HepG2 (cell line): ENCODE measurements around the gene TCF25. TPM values are rescaled to one million over a fixed set of nuclear protein-coding genes. Genes with fewer than 3 reads are reported as not detected.

Source experiments
- ATAC-seq: fragments of 200-7000 bp; cut with Tn5 transposase; 3 replicates; pipeline ENCODE4 v1.9.1; 2020; ENCODE audit warnings: mild to moderate bottlenecking, moderate library complexity
- BruUV-seq: library from RNA; stranded (reverse); fragments of 400-500 nt; replicated peaks from 2 replicates; lab custom pipeline; 2021; lab: Mats Ljungman, UMichigan
- CTCF ChIA-PET: fragments of 300-600 bp; formaldehyde crosslinking; extraction: SDS; loops from one replicate; lab custom pipeline; 2021; ENCODE audit warnings: low total read pairs, inconsistent platforms, low intra/inter-chr PET ratio; lab: Yijun Ruan, JAX
- POLR2A ChIA-PET: fragments of 350-600 bp; sonication (Branson Sonifier 250); formaldehyde crosslinking; loops from one replicate; lab custom pipeline; 2020; ENCODE audit warnings: antibody characterized with exemption, inconsistent platforms; lab: Yijun Ruan, JAX
- DNase-seq: peaks from one replicate; pipeline ENCODE4 v3.0.0-alpha.2; 2015; ENCODE audit warnings: low spot score
- FAIRE-seq: peaks from 3 replicates; lab custom pipeline; 2011; peaks lifted over from hg19 to GRCh38; lab: Jason Lieb, UNC
- H2AFZ ChIP-seq: one replicate; pipeline ENCODE4 v1.6.1; 2011; ENCODE audit warnings: low read length, inconsistent platforms
- H3K27ac ChIP-seq: fragments of 300-600 bp; 3 replicates; pipeline ENCODE4 v1.8.0; 2011; ENCODE audit warnings: mixed run types, mild to moderate bottlenecking, mixed read lengths, low read length, inconsistent platforms; ENCODE audit not compliant: insufficient read depth; ENCODE audit errors: extremely low read length
- H3K27me3 ChIP-seq, 2 experiments: fragments of 200-600 bp in 1 of 2; 2 replicates in 1 of 2; 3 replicates in 1 of 2; pipeline versions ENCODE4 v1.6.0 to v1.8.0; 2011; ENCODE audit warnings: low read length in 2 of 2, mild to moderate bottlenecking in 2 of 2, moderate library complexity in 2 of 2, inconsistent platforms in 1 of 2; ENCODE audit not compliant: insufficient read depth in 2 of 2, control insufficient read depth in 1 of 2
- H3K36me3 ChIP-seq, 2 experiments: fragments of 200-600 bp in 1 of 2; replicated peaks in 1 of 2; 2 replicates in 1 of 2; 3 replicates in 1 of 2; pipeline versions ENCODE4 v1.5.1 to v1.8.0; 2011; ENCODE audit warnings: low read length in 2 of 2, inconsistent platforms in 1 of 2; ENCODE audit not compliant: insufficient read depth in 2 of 2, control insufficient read depth in 1 of 2
- H3K4me1 ChIP-seq: 2 replicates; pipeline ENCODE4 v1.5.1; 2012; ENCODE audit warnings: low read length, inconsistent platforms; ENCODE audit not compliant: insufficient read depth
- H3K4me2 ChIP-seq: 2 replicates; pipeline ENCODE4 v1.6.0; 2011; ENCODE audit warnings: low read depth, low read length, inconsistent platforms
- H3K4me3 ChIP-seq, 3 experiments: fragments of 200-600 bp in 1 of 3; sonication (generic), shearing (Covaris generic) in 1 of 3; replicated peaks in 1 of 3; 2 replicates each; pipeline ENCODE4 v1.5.1; 2011 to 2016; ENCODE audit warnings: low read length in 3 of 3, inconsistent platforms in 2 of 3, low read depth in 2 of 3, mild to moderate bottlenecking in 2 of 3, control low read depth in 1 of 3, mixed read lengths in 1 of 3; ENCODE audit not compliant: insufficient read depth in 1 of 3
- H3K79me2 ChIP-seq: one replicate; pipeline ENCODE4 v1.6.1; 2011; ENCODE audit warnings: low read length, inconsistent platforms; ENCODE audit not compliant: insufficient read depth
- H3K9ac ChIP-seq: 2 replicates; pipeline ENCODE4 v1.6.0; 2011; ENCODE audit warnings: mild to moderate bottlenecking, low read depth, low read length, inconsistent platforms; ENCODE audit not compliant: insufficient read depth
- H3K9me3 ChIP-seq: 2 replicates; pipeline ENCODE4 v1.5.1; 2012; ENCODE audit warnings: mild to moderate bottlenecking, low read length
- H4K20me1 ChIP-seq: 2 replicates; pipeline ENCODE4 v1.6.0; 2011; ENCODE audit warnings: inconsistent platforms, mild to moderate bottlenecking, low read length, moderate library complexity; ENCODE audit not compliant: insufficient read depth
- AGO2 ChIP-seq: fragments of 200-400 bp; formaldehyde crosslinking; optimal IDR thresholded peaks from 2 replicates; pipeline ENCODE3; 2017; ENCODE audit warnings: mild to moderate bottlenecking, low read depth, low read length, moderate library complexity
- ETV6 ChIP-seq: sonication (generic); formaldehyde crosslinking; conservative IDR thresholded peaks from 2 replicates; pipeline ENCODE4 v1.4.0; 2020; ENCODE audit warnings: missing genetic modification reagents
- KMT2A ChIP-seq: sonication (generic); formaldehyde crosslinking; IDR thresholded peaks from 2 replicates; pipeline ENCODE4 v1.4.0; 2020; ENCODE audit warnings: missing genetic modification reagents
- STAT5B ChIP-seq: sonication (generic); formaldehyde crosslinking; IDR thresholded peaks from 2 replicates; pipeline ENCODE4 v1.4.0; 2020; ENCODE audit warnings: missing genetic modification reagents
- ZIK1 ChIP-seq: sonication (generic); formaldehyde crosslinking; IDR thresholded peaks from 2 replicates; pipeline ENCODE4 v1.5.0; 2020; ENCODE audit warnings: mild to moderate bottlenecking, low read depth, missing genetic modification reagents, borderline replicate concordance
- ZNF17 ChIP-seq: sonication (generic); formaldehyde crosslinking; IDR thresholded peaks from 2 replicates; pipeline ENCODE4 v1.5.0; 2020; ENCODE audit warnings: mild to moderate bottlenecking, missing genetic modification reagents
- ZNF687 ChIP-seq: sonication (generic); formaldehyde crosslinking; IDR thresholded peaks from 2 replicates; pipeline ENCODE4 v1.5.1; 2020; ENCODE audit warnings: mild to moderate bottlenecking, missing genetic modification reagents, moderate library complexity
- ZNF709 ChIP-seq: sonication (generic); formaldehyde crosslinking; IDR thresholded peaks from 2 replicates; pipeline ENCODE4 v1.5.0; 2020; ENCODE audit warnings: mild to moderate bottlenecking, missing genetic modification reagents
- ZNF768 ChIP-seq: sonication (generic); formaldehyde crosslinking; IDR thresholded peaks from 2 replicates; pipeline ENCODE4 v1.4.0; 2020; ENCODE audit warnings: missing genetic modification reagents
- ZNF790 ChIP-seq: sonication (generic); formaldehyde crosslinking; IDR thresholded peaks from 2 replicates; pipeline ENCODE4 v1.8.0; 2022; ENCODE audit warnings: missing genetic modification reagents, mild to moderate bottlenecking, borderline replicate concordance
- WGBS: methylation state at CpG from one replicate; pipeline ENCODE4 v1.1.6; 2017; ENCODE audit warnings: low lambda C conversion rate; 5-methylcytosine and 5-hydroxymethylcytosine counted together
- in situ Hi-C: cut with HindIII; loops from 2 replicates; pipeline ENCODE4 v1.10.0; 2017; ENCODE audit warnings: low pct_unique_long_range_greater_than_20kb; ENCODE audit not compliant: extremely low pct_ligation_motif_present
- intact Hi-C: fragments of 100-400 bp; cut with micrococcal nuclease; formaldehyde crosslinking; loops from one replicate; pipeline ENCODE4 v1.10.0; 2022; ENCODE audit not compliant: unreplicated experiment
- polyA plus RNA-seq, 8 experiments: library from polyadenylated mRNA; depleted of rRNA in 3 of 8; stranded (reverse) in 7 of 8; unstranded in 1 of 8; fragments of >200 nt; fragmentation: Illumina TruSeq in 4 of 8; extraction: Trizol in 4 of 8; gene quantifications; 2 replicates each; pipeline versions ENCODE4 v1.2.1 to v1.2.3, GENCODE V29; 2011 to 2016; ENCODE audit warnings: low read depth in 4 of 8, missing spikeins in 1 of 8, mixed read lengths in 1 of 8; ENCODE audit not compliant: insufficient read depth in 1 of 8
- total RNA-seq, 5 experiments: library from RNA; depleted of rRNA; stranded (reverse); fragments of >200 nt; fragmentation: Illumina TruSeq; extraction: Trizol; gene quantifications; 2 replicates each; pipeline ENCODE4 v1.2.3, GENCODE V29; 2016; ENCODE audit warnings: low read depth in 1 of 5
- TF ChIP-seq, protein P1 (sequence below): sonication (generic); formaldehyde crosslinking; IDR thresholded peaks from 2 replicates; pipeline ENCODE4 v1.9.0; 2022; ENCODE audit warnings: missing genetic modification reagents, mild to moderate bottlenecking, borderline replicate concordance
- TF ChIP-seq, protein P2 (sequence below): sonication (generic); formaldehyde crosslinking; IDR thresholded peaks from 2 replicates; pipeline ENCODE4 v1.4.0; 2020; ENCODE audit warnings: mild to moderate bottlenecking, missing genetic modification reagents

Gene TCF25
- total and polyA plus RNA-seq, 2 of the 13 experiments (the other 11 are each of a cell fraction or from before 2014, with no cell fraction given), result 138 to 206 TPM

GRCh38 chr16:89925596-89926079 lies 52.2 kb downstream of the TCF25 start:
- TF ChIP-seq ZNF790 (CRISPR knock-in tag), result peak; percentile 73; the same call in 1 of the 2 replicates
- TF ChIP-seq, protein P1, sequence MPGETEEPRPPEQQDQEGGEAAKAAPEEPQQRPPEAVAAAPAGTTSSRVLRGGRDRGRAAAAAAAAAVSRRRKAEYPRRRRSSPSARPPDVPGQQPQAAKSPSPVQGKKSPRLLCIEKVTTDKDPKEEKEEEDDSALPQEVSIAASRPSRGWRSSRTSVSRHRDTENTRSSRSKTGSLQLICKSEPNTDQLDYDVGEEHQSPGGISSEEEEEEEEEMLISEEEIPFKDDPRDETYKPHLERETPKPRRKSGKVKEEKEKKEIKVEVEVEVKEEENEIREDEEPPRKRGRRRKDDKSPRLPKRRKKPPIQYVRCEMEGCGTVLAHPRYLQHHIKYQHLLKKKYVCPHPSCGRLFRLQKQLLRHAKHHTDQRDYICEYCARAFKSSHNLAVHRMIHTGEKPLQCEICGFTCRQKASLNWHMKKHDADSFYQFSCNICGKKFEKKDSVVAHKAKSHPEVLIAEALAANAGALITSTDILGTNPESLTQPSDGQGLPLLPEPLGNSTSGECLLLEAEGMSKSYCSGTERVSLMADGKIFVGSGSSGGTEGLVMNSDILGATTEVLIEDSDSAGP (CRISPR knock-in tag), result peak; percentile 21; the same call in 1 of the 2 replicates
- TF ChIP-seq AGO2, result peak; percentile 59
- TF ChIP-seq, protein P2, sequence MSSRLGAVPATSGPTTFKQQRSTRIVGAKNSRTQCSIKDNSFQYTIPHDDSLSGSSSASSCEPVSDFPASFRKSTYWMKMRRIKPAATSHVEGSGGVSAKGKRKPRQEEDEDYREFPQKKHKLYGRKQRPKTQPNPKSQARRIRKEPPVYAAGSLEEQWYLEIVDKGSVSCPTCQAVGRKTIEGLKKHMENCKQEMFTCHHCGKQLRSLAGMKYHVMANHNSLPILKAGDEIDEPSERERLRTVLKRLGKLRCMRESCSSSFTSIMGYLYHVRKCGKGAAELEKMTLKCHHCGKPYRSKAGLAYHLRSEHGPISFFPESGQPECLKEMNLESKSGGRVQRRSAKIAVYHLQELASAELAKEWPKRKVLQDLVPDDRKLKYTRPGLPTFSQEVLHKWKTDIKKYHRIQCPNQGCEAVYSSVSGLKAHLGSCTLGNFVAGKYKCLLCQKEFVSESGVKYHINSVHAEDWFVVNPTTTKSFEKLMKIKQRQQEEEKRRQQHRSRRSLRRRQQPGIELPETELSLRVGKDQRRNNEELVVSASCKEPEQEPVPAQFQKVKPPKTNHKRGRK, result no peak
- 0 out of 2 replicates have a peak, but pooled peaks have one; percentile 36 for TF ChIP-seq ZNF709 (CRISPR knock-in tag)
- peak; percentile 30; the same call in 1 of the 2 replicates for TF ChIP-seq ZNF768 (CRISPR knock-in tag)
- no peak for TF ChIP-seq KMT2A (CRISPR knock-in tag)
- TF ChIP-seq ZNF17 (CRISPR knock-in tag), result 0 out of 2 replicates have a peak, but pooled peaks have one; percentile 9
- peak; percentile 35; the same call in 1 of the 2 replicates for TF ChIP-seq ZNF687 (CRISPR knock-in tag)
- TF ChIP-seq ETV6 (CRISPR knock-in tag), result no peak
- no peak for TF ChIP-seq STAT5B (CRISPR knock-in tag)
- 0 out of 2 replicates have a peak, but pooled peaks have one; percentile 20 for TF ChIP-seq ZIK1 (CRISPR knock-in tag)
- Histone ChIP-seq H3K27ac (no peak overlapping the region), H3K4me1 (peaks cover 27% of the 10 kb centered on the region), H3K4me2 (peak overlapping the region; percentile 98), H3K79me2 (peaks cover 26% of the 10 kb centered on the region), H3K9ac (no peak overlapping the region), H3K27me3 (no peaks in the 10 kb centered on the region; a peak in 1 of 5 replicates), H3K9me3 (no peaks in the 10 kb centered on the region), H4K20me1 (peaks cover 44% of the 10 kb centered on the region), H3K4me3 (peak overlapping the region; percentile 24 to 65 (median 46); a peak in 4 of 6 replicates), H2AFZ (no peak overlapping the region), H3K36me3 (peaks cover 2% of the 10 kb centered on the region in 2 experiments; a peak in 1 of 5 replicates)
- in situ Hi-C loops, result no loop called here
- FAIRE-seq, result no peak
- 74% methylated on average over 42 of the region's 42 CpGs for WGBS
- ChIA-PET POLR2A (interaction anchor here (0.8 to 4.8 kb wide), 3 partner anchors 13 to 103 kb away, joined by 3 to 86 read pairs (median 3); no protein-coding TSS in a partner anchor), CTCF (no interaction called here)
- no peak for ATAC-seq
- no TSS peak for BruUV-seq
- no peak for DNase-seq
- intact Hi-C loops, result no loop called here
